ENCODE data around the gene RANBP3.

GRCh38 chr19:5977785-5978605 is at the start of gene RANBP3:
- TF ChIP-seq EZH2 (IDR thresholded peaks at IDR 0.05) (no peak), CTCF (IDR thresholded peaks at IDR 0.05) (no peak)

All from neural progenitor cell (in vitro differentiated cells).